ENCODE results near the gene PI4K2A.

GRCh38 chr10:97715259-97715874, 74.9 kb downstream of the PI4K2A start:
- no peak for TF ChIP-seq POLR2AphosphoS5 (IDR thresholded peaks at IDR 0.05)
- TF ChIP-seq CTCF (IDR thresholded peaks at IDR 0.05; ENCODE audit: poor library complexity, severe bottlenecking): no peak

Measured in neural cell (in vitro differentiated cells).